DOHH2 (cell line): ENCODE measurements around the gene NDFIP2.

Source experiments
- H3F3A ChIP-seq: fragments of 200-600 bp; sonication (generic), shearing (Covaris generic); 2 replicates; pipeline ENCODE4 v1.6.0; 2016; ENCODE audit warnings: antibody characterized with exemption, mild to moderate bottlenecking; ENCODE audit not compliant: control insufficient read depth, insufficient read depth
- H3K27ac ChIP-seq: fragments of 200-600 bp; sonication (generic); 2 replicates; pipeline ENCODE4 v1.5.1; 2014; ENCODE audit warnings: low read depth, mild to moderate bottlenecking, low read length, moderate library complexity
- H3K27me3 ChIP-seq: fragments of 200-600 bp; sonication (generic); 2 replicates; pipeline ENCODE4 v1.6.1; 2014; ENCODE audit warnings: mild to moderate bottlenecking, low read length, mixed read lengths; ENCODE audit not compliant: control insufficient read depth
- H3K36me3 ChIP-seq: fragments of 200-600 bp; sonication (generic); 2 replicates; pipeline ENCODE4 v1.6.1; 2014; ENCODE audit warnings: mild to moderate bottlenecking, low read length, moderate library complexity, mixed read lengths; ENCODE audit not compliant: control insufficient read depth
- H3K4me1 ChIP-seq: fragments of 200-600 bp; sonication (generic); 2 replicates; pipeline ENCODE4 v1.6.1; 2014; ENCODE audit warnings: mild to moderate bottlenecking, low read length, mixed read lengths; ENCODE audit not compliant: control insufficient read depth
- H3K4me2 ChIP-seq: fragments of 200-600 bp; sonication (generic); 2 replicates; pipeline ENCODE4 v1.6.0; 2014; ENCODE audit warnings: mild to moderate bottlenecking, low read length, moderate library complexity
- H3K4me3 ChIP-seq: fragments of 200-600 bp; sonication (generic); 2 replicates; pipeline ENCODE4 v1.5.1; 2014; ENCODE audit warnings: mild to moderate bottlenecking, low read length, mixed read lengths
- H3K79me2 ChIP-seq: fragments of 200-600 bp; sonication (generic); 2 replicates; pipeline ENCODE4 v1.6.1; 2014; ENCODE audit warnings: mild to moderate bottlenecking, low read length, mixed read lengths; ENCODE audit not compliant: control insufficient read depth
- H3K9me2 ChIP-seq: fragments of 200-600 bp; sonication (generic); replicated peaks from 2 replicates; pipeline ENCODE4 v1.6.1; 2014; ENCODE audit warnings: mild to moderate bottlenecking, low read length, mixed read lengths; ENCODE audit not compliant: control insufficient read depth
- H3K9me3 ChIP-seq: fragments of 200-600 bp; sonication (generic); 2 replicates; pipeline ENCODE4 v1.6.1; 2014; ENCODE audit warnings: antibody characterized with exemption, low read length, mixed read lengths; ENCODE audit not compliant: control insufficient read depth, insufficient read depth
- H4K20me1 ChIP-seq: fragments of 200-600 bp; sonication (generic); 2 replicates; pipeline ENCODE4 v1.6.0; 2014; ENCODE audit warnings: low read depth, mild to moderate bottlenecking, antibody characterized with exemption, low read length, moderate library complexity; ENCODE audit not compliant: control insufficient read depth, insufficient read depth
- CTCF ChIP-seq: fragments of 200-600 bp; sonication (generic); IDR thresholded peaks from one replicate; pipeline ENCODE4 v1.5.1; 2014; ENCODE audit warnings: antibody characterized with exemption, mild to moderate bottlenecking, low read depth, low read length; ENCODE audit not compliant: poor library complexity, severe bottlenecking
- EZH2phosphoT487 ChIP-seq: fragments of 200-600 bp; sonication (generic); IDR thresholded peaks from 2 replicates; pipeline ENCODE4 v1.6.1; 2017; ENCODE audit warnings: borderline replicate concordance, mild to moderate bottlenecking, antibody characterized with exemption, low read length, moderate library complexity, mixed read lengths

NDFIP2 gene

GRCh38 chr13:79501538-79502232 is 20.7 kb downstream of the NDFIP2 start:
- H3K27me3 ChIP-seq = no peaks in the 10 kb centered on the region
- H3K4me1 ChIP-seq = peaks cover 21% of the 10 kb centered on the region
- no peaks in the 10 kb centered on the region for H3K9me2 ChIP-seq
- peaks cover 36% of the 10 kb centered on the region for H3K79me2 ChIP-seq
- H3K4me2 ChIP-seq = peak overlapping the region; percentile 36; the same call in 1 of the 2 replicates
- H3K4me3 ChIP-seq = no peak overlapping the region
- H4K20me1 ChIP-seq = no peaks in the 10 kb centered on the region
- H3F3A ChIP-seq = no peaks in the 10 kb centered on the region
- H3K36me3 ChIP-seq = no peaks in the 10 kb centered on the region
- no peaks in the 10 kb centered on the region for H3K9me3 ChIP-seq
- H3K27ac ChIP-seq = no peak overlapping the region
- no peak for TF ChIP-seq EZH2phosphoT487
- no peak for TF ChIP-seq CTCF

- peak overlapping the region; percentile 25; the same call in 1 of the 2 replicates for H3K4me3 ChIP-seq
- H3K9me2 ChIP-seq = no peaks in the 10 kb centered on the region
- peaks cover 27% of the 10 kb centered on the region for H3K79me2 ChIP-seq
- no peaks in the 10 kb centered on the region for H3K36me3 ChIP-seq
- H3K4me2 ChIP-seq = peak overlapping the region; percentile 36
- peaks cover 21% of the 10 kb centered on the region for H3K4me1 ChIP-seq
- H3K27me3 ChIP-seq = no peaks in the 10 kb centered on the region
- H3K27ac ChIP-seq = no peak overlapping the region
- H4K20me1 ChIP-seq = no peaks in the 10 kb centered on the region
- TF ChIP-seq EZH2phosphoT487 = no peak
- TF ChIP-seq CTCF = no peak
- H3F3A ChIP-seq = no peaks in the 10 kb centered on the region
- no peaks in the 10 kb centered on the region for H3K9me3 ChIP-seq
Measured at GRCh38 chr13:79502859-79503468, 22.0 kb downstream of the NDFIP2 start.

GRCh38 chr13:79503473-79504017 is 22.6 kb downstream of the NDFIP2 start:
- Histone ChIP-seq H3K27ac (no peak overlapping the region), H3K79me2 (peaks cover 25% of the 10 kb centered on the region), H3K4me1 (peaks cover 21% of the 10 kb centered on the region), H3K27me3 (no peaks in the 10 kb centered on the region), H3K9me3 (no peaks in the 10 kb centered on the region), H3K4me3 (no peak overlapping the region; the same call in 1 of the 2 replicates), H3K36me3 (no peaks in the 10 kb centered on the region), H3K4me2 (peak overlapping the region; percentile 36; the same call in 1 of the 2 replicates), H3K9me2 (no peaks in the 10 kb centered on the region), H3F3A (no peaks in the 10 kb centered on the region), H4K20me1 (no peaks in the 10 kb centered on the region)
- TF ChIP-seq CTCF (no peak), EZH2phosphoT487 (no peak)
